BE2C (cell line): ENCODE results near the gene MAP2K5.

ENCODE experiments used
- DNase-seq: peaks from one replicate; pipeline ENCODE4 v3.0.0-alpha.2; 2020
- H3K27me3 ChIP-seq: fragments of 250-450 bp; sonication (Bioruptor Pico); 2 replicates; pipeline ENCODE4 v1.5.1; 2020; ENCODE audit warnings: mild to moderate bottlenecking
- H3K36me3 ChIP-seq: fragments of 250-450 bp; sonication (Bioruptor Pico); 2 replicates; pipeline ENCODE4 v1.5.1; 2020; ENCODE audit warnings: mild to moderate bottlenecking
- H3K4me1 ChIP-seq: fragments of 250-450 bp; sonication (Bioruptor Pico); 2 replicates; pipeline ENCODE4 v1.5.1; 2020
- H3K4me3 ChIP-seq: 2 replicates; pipeline ENCODE4 v1.5.1; 2011; ENCODE audit warnings: low read depth, low read length
- H3K9me3 ChIP-seq: fragments of 250-450 bp; sonication (Bioruptor Pico); 2 replicates; pipeline ENCODE4 v1.5.1; 2020
- TF ChIP-seq, protein P1 (sequence below): IDR thresholded peaks from 2 replicates; pipeline ENCODE4 v1.5.1; 2012; ENCODE audit warnings: mild to moderate bottlenecking, low read depth, low read length

The MAP2K5 gene

DNA sequence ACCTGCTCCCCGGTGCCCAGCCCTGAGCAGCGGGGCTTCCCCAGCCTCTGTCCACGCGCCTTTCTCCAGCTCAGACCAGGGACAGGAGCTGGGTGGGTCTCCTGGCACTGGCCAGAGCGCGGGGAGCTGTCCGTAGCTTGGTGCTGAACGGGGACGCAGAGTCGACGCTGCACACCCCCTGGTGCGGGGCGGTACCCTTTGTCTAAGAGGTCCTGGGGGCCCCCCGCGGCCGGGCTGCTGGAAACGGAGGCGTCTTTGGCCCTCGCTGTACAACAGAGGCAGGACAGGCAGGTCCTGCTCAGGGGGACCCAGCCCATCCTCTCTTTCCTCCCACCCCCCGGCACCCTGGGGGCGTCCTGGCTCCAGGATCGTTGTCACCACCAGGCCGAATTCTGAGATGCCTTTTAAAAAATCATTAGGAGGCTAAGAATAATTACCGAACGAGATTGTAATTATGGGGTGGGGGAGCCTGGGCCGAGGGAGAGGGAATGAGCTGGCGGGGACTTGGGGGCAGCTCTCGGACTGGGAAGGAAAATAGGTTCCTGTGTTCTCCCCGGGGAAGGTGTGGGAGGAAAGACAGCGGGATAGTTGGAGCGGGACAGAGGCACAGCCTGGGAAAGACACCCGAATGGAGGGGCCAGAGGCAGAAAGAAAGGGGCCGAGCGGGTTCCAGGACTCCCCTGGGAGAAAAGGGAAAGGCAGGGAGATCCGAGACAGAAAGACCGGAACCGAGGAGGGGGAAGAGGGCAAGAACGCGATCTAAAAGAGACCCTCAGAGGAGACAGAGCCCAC lies 278.7 kb downstream of the MAP2K5 start:
- no peak for DNase-seq
- peaks cover 86% of the 10 kb centered on the region for H3K27me3 ChIP-seq
- H3K9me3 ChIP-seq, result no peaks in the 10 kb centered on the region
- H3K36me3 ChIP-seq, result no peaks in the 10 kb centered on the region
- H3K4me3 ChIP-seq, result no peak overlapping the region
- H3K4me1 ChIP-seq, result no peaks in the 10 kb centered on the region
- TF ChIP-seq, protein P1, sequence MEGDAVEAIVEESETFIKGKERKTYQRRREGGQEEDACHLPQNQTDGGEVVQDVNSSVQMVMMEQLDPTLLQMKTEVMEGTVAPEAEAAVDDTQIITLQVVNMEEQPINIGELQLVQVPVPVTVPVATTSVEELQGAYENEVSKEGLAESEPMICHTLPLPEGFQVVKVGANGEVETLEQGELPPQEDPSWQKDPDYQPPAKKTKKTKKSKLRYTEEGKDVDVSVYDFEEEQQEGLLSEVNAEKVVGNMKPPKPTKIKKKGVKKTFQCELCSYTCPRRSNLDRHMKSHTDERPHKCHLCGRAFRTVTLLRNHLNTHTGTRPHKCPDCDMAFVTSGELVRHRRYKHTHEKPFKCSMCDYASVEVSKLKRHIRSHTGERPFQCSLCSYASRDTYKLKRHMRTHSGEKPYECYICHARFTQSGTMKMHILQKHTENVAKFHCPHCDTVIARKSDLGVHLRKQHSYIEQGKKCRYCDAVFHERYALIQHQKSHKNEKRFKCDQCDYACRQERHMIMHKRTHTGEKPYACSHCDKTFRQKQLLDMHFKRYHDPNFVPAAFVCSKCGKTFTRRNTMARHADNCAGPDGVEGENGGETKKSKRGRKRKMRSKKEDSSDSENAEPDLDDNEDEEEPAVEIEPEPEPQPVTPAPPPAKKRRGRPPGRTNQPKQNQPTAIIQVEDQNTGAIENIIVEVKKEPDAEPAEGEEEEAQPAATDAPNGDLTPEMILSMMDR, result no peak

DNA sequence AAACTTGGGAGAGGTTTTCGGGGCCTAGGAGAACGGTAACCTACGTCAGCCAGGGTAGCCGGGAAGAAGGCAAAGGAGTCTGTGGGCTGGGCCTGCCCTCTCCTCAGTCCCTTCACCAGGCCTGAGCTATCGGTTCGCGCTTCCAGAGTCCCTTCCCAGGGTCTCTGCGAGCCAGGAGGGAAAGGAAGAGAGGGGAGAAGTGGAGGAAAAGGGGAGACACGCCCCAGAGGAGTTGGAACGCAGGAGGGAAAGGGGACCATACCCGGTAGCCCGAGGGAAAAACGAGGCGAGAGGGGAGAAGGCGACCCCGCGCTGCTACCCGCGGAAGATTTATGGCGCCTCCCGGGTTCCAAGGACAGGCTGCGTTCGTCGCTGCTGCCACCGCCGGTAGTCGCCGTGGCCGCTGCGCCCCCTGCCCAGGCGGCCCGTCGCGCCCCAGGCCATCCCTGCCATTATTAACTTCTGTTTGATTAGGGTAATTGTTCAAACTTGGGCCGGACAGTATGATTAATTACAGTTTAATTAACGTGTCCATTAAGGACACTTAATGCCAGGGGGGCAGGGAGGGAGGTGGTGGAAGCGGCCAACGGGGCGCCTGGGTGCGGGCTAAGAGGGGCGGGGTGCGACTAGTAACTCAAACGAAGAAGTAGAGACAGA lies 279.4 kb downstream of the MAP2K5 start:
- no peak for DNase-seq
- TF ChIP-seq, protein P1, result no peak
- H3K27me3 ChIP-seq, result peaks cover 93% of the 10 kb centered on the region
- H3K36me3 ChIP-seq, result no peaks in the 10 kb centered on the region
- H3K9me3 ChIP-seq, result no peaks in the 10 kb centered on the region
- no peak overlapping the region for H3K4me3 ChIP-seq
- no peaks in the 10 kb centered on the region for H3K4me1 ChIP-seq

DNA sequence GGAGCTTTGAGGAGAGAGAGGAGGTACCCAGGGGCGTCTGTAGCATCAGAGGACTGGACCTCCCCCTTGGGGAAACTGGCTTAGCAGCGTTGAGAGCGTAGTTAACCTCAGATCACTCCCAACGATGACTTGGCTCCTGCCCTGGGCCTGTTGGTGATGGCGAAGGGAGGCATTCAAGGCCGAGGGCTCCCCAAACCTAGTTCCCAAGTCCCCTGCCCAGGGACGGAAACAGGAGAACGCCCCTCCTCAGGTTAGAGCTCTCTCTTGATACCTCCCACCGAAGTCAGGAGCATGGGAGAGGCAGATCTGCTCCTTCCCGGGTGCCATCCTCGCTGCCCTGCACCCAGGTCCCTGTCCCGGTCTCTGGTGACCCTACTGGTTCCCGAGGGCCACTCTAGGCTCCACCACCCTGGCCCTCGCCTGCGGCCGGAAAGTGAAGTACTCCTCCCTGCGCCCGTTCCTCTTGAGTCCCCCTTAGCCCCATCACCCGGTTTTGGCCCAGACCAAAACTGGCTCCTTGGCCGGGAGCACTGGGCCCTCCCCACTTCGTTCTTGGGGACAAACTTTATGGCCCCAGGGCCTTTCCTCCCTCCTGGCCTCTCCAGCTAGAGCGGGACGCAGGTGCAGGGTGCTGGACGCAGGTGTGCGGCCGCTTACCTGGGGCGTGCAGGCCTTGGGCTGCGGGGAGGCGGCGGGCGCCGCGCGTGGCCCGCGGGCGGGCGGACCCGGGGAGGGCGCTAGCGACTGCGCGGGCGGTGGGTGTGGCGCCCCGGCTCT lies 280.2 kb downstream of the MAP2K5 start:
- no peaks in the 10 kb centered on the region for H3K4me1 ChIP-seq
- DNase-seq, result no peak
- H3K9me3 ChIP-seq, result no peaks in the 10 kb centered on the region
- H3K36me3 ChIP-seq, result no peaks in the 10 kb centered on the region
- no peak overlapping the region for H3K4me3 ChIP-seq
- TF ChIP-seq, protein P1, result no peak
- peaks cover 95% of the 10 kb centered on the region for H3K27me3 ChIP-seq

DNA sequence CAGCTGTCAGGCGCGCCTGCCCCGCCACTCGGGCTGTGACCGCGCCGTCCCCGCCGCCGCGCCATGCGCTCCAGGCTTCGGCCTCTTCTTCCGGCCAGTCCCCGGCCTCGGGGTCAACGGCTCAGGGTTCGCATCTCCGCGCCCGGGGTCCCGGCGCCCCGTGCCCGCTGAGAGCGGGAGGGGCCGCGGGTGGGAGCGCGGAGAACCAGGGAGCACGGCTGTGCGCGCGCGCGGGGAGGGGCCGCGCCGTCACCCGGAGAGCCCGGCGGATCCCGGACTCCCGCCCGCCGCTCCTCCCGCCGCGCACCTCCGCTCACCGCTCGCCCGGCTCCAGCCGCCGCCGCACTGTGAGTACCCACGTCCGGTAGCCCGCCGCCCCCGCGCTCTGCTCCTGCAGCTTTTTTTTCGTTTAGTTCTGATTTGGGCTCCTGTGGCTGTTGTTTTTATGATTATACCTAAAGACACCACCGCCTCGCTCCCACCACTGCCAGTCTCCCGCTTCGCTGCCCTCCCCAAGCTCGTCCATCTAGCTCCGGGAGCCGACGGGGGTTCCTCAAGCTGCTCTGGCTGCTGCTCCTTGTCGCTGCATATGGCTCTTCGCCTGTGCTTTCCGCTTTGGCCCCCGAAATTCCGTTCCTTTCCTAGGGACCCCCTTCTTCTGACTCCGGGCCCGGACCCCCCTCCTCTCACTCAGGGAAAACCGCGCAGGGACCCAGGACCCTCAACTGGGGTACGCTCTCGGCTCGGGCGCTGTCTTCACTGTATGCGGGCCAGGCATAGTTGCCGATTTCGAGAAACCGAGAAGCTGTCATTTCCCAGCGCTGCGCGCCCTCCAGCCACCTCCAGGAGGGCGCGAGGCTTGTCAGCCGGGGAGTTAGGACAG lies 281.1 kb downstream of the MAP2K5 start:
- TF ChIP-seq, protein P1, result peak; percentile 10; the same call in 1 of the 2 replicates
- Histone ChIP-seq H3K36me3 (no peaks in the 10 kb centered on the region), H3K9me3 (no peaks in the 10 kb centered on the region), H3K4me1 (no peaks in the 10 kb centered on the region), H3K4me3 (peak overlapping the region; percentile 32), H3K27me3 (peaks cover 96% of the 10 kb centered on the region)
- DNase-seq, result no peak

DNA sequence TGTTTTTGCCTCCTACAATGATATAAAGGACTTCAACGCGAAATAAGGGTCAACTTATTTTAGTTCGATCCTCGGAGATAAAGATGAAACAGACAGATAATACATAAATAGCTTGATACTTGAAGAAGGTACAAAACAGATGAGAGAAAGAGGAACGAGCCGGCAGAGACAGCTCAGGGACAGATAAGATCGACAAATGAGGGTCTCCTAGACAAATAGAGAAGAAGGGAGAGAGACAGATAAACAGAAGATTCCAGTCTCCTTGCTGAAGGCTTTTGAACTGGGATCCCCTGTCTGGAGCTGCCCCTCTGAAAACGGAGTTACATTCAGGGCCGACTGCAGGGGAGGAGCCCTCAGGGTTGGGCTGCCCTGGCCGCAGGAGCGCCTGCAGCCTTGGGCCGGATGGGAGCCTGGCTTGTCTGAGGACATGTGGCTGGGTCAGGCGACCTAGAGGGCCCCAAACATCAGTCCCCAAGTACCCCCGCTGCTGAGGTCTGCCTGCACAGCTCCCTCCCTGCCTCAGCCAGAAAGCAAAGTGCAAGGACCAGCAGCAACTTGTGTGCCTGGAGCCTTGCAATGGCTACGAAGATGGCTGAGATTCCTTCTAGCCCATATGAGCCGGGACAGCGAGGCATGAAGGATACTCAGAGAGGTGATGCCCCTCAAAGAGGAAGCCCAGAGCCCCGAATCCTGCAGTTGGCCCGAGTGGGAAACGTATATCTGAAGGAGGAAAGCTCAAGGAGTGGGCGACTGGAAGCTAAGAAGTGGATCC lies 281.9 kb downstream of the MAP2K5 start:
- no peaks in the 10 kb centered on the region for H3K36me3 ChIP-seq
- no peaks in the 10 kb centered on the region for H3K9me3 ChIP-seq
- TF ChIP-seq, protein P1, result no peak
- peaks cover 100% of the 10 kb centered on the region for H3K27me3 ChIP-seq
- peak overlapping the region; percentile 32; the same call in 1 of the 2 replicates for H3K4me3 ChIP-seq
- DNase-seq, result no peak
- no peaks in the 10 kb centered on the region for H3K4me1 ChIP-seq
